Suppressor macrophage treated with lipopolysaccharide for 1 hour (primary cell): Measurements from ENCODE around the gene SEL1L2.

ENCODE experiments used
- DNase-seq, 3 donors: peaks; one replicate each; pipeline ENCODE4 v3.0.0-alpha.2; 2020 to 2022

The SEL1L2 gene

DNA sequence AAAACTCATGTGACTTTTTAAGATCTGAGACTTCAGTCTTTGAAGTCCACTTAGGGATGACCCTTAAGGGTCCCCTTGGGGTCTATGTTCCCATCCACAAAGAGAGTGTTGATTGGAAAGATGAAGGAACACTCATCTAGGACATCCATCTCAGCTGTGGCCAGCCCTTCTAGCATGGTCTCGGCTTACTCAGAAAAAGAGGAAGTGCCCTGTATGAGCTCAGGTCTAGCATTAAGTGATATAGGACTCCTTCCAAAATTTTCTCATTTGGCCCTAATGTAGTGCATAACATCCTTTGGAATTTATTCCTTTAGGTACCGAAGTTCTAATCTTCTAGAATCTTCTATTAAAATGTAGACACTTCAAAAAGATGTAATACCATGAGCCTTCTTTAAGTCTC is 128.2 kb downstream of the SEL1L2 start:
- peak; percentile 55 to 67 (median 62) for DNase-seq

DNA sequence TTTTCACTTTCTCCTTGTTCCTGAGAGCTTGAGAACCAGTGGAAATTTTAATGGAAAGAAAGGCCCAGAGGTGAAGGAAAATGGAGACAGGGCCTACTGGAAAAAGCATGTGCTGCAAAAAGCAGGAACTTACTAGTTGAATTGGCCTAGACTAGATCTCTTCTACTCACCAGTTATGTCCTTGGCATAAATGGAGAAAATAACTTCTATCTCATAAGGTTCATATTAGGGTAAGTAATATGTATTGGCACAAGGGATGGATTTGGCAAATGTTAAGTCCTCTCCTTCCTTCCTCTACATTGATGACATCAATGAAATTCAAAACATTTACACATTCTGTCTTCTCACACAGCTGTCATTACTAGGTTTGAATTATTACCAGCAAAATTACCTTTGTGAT is 131.5 kb downstream of the SEL1L2 start:
- DNase-seq = no peak

- DNase-seq = peak; percentile 26 to 60 (median 45)
These were observed 132.0 kb downstream of the SEL1L2 start for GRCh38 chr20:13858439-13858838.

- no peak for DNase-seq
These were observed 132.5 kb downstream of the SEL1L2 start for GRCh38 chr20:13857961-13858360.

DNA sequence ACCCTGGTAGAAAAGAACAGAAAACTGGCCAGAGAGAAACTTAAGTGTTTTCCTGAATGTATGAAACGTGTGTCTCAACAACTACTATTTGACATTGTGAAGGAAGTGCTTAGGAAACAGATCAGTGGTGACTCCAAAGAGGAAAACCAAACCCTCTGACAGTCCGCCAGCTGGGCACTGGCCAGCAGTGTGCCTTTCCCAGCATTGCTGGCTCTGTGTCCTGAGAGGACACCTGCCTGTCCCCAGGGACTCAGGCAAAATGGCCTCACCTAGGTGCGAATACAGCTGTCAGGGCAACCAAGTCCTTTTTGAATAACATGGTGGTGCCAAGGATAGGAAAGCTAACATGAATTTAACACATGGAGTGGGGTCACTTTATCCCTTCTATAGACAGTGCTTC is 133.1 kb downstream of the SEL1L2 start:
- DNase-seq = peak in 1 of 3 donors; percentile 11

DNA sequence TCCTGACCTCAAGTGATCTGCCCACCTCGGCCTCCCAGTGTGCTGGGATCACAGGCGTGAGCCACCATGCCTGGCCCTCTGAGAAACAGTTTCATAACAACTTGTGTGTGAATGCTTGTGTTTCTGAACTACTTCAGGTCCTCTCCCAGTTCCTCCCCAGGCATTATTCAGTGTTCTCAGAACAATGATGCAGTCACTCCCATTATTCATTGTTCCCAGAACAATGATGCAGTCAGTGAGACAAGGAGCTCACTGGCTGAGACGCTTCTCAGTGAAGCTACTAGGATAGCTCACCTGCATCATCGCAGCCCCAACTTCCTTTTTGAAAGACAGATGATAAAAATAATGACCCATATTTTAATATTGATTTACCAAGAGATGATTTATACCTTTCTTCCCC is 134.1 kb downstream of the SEL1L2 start:
- peak in 1 of 3 donors; percentile 47 for DNase-seq

- DNase-seq = no peak
These were observed 134.8 kb downstream of the SEL1L2 start for GRCh38 chr20:13855613-13856012.

GRCh38 chr20:13852306-13852705 is 138.1 kb downstream of the SEL1L2 start:
- no peak for DNase-seq

DNA sequence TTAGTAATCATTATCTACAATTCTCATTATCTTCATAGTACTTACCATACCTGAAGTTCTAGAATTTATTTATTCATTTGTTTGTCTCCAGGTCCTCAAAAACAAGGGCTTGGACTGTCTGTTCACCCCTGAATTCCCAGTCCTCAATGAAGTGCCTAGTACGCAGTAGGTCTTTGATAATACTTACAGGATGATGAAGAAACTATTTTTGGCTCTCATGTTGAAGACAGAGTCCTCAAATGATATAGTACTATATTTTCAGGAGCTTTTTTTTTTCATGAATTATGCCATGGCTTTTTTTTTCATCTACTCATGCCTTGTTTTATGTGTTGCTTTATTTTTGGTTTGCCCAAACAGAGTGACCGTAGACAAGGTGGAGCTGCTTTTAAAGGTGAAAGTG is 139.1 kb downstream of the SEL1L2 start:
- no peak for DNase-seq

- no peak for DNase-seq
These were observed 146.1 kb downstream of the SEL1L2 start for GRCh38 chr20:13844296-13844695.

GRCh38 chr20:13841206-13841605 is 149.2 kb downstream of the SEL1L2 start:
- no peak for DNase-seq

DNA sequence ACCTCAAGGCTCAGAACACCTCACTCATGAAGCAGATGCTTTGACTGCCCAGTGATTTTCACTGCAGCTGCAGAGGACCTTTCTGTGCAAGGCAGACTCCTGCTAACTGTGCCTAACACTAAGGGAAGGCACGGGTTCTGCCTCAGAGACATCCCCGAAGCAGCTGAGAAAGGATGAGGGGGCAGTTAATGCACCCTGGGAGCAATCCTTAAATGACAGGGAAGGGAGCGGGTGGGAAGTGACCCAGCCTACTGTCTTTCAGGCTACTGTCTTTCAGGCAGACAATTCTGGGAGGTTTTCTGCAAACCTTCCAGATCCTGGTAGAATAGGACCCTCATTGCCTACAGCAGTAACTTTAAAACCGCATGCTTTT is 150.3 kb downstream of the SEL1L2 start:
- no peak for DNase-seq

- no peak for DNase-seq
These were observed 150.9 kb downstream of the SEL1L2 start for GRCh38 chr20:13839421-13840092.

DNA sequence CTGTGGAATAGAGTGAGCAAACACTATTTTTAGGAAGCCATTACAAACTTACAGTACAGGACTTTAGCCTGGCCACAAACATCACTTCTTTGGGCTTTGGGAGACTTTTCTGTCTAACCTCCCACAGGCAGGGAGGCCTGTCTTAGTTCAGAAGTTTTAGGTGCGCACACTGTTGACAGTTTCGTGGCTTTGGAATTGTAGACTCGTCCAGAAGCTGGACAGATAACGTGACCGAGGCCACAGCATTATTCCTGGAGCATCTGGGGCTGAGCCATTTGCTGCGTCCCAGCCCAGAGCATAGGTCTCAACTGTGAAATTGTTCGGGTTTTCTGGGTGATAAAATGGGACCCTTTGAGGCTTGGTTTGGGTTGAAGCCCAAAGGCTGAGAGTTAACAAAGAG is 151.8 kb downstream of the SEL1L2 start:
- DNase-seq = no peak

- DNase-seq = no peak
These were observed 158.9 kb downstream of the SEL1L2 start for GRCh38 chr20:13831476-13831875.

DNA sequence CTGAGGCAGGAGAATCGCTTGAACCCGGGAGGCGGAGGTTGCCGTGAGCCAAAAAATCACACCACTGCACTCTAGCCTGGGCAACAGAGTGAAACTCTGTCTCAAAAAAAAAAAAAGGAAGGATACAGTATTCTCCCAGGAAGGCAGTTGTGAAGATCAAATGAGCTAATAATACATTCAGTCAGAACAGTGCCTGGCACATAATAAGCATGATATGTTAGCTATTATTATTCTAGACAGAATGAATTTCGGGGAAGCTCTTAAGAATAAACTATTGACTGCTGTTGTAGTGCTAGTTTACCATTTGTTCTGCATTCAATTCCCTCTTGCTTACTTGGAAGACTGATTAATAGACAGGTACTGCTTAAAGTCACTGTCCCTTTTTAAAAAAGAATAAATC is 164.9 kb downstream of the SEL1L2 start:
- DNase-seq = no peak

DNA sequence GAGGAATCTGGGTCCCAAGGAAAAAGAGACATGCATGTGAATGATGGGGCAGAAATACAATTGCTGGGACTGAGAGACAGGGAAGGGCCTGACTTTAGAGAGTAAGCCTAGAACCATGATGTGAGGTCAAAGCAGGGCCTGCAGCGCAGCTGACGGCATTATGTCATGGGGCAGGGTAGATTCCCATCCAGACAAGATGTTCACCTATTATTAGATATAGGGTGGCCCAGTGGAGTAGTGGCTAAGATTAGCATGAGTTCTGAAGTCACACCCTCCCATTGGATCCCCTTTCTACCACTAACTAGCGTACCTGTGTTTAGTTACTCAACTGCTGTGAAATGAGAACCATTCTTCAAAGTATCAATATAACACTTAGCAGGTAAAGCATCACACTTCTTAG is 166.0 kb downstream of the SEL1L2 start:
- DNase-seq = no peak

DNA sequence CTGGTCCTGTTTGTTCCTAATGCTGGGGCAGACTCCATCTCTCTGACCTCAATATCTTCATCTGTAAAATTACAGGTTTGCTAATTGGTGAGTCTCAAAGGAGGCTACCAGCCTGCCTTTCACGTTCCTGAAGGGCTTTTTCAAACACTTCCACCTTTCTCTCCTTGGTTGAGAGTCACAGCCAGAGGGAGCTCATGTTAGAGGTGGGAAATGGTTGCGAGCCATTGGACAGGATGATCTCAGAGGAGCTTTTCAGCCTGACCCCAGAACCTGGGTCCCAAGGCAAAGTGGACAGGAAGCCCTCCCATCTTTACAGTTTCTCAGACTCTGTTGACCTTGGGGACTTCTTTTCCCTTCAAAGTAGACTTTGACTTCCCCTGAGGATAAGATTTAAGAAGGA is 168.0 kb downstream of the SEL1L2 start:
- no peak for DNase-seq

DNA sequence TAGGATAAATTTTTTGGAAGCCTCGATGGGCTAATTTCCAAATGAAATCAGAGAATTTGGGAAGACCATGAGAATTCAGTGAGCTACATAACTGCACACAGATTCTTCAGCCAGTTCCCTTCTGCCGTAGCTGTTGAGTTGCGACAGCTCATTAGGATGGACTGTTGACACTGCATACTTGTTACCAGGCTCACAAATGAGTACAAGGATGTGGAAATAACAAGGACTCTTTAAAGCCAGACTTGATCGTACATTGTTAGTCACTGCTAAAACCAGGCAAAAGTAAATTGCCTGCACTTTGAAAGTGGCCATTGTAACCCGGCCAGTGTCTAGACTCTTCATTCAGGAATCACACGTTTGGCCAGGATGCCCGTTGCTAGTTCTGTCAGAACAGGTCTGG is 168.5 kb downstream of the SEL1L2 start:
- peak in 2 of 3 donors; percentile 12 to 30 for DNase-seq

DNA sequence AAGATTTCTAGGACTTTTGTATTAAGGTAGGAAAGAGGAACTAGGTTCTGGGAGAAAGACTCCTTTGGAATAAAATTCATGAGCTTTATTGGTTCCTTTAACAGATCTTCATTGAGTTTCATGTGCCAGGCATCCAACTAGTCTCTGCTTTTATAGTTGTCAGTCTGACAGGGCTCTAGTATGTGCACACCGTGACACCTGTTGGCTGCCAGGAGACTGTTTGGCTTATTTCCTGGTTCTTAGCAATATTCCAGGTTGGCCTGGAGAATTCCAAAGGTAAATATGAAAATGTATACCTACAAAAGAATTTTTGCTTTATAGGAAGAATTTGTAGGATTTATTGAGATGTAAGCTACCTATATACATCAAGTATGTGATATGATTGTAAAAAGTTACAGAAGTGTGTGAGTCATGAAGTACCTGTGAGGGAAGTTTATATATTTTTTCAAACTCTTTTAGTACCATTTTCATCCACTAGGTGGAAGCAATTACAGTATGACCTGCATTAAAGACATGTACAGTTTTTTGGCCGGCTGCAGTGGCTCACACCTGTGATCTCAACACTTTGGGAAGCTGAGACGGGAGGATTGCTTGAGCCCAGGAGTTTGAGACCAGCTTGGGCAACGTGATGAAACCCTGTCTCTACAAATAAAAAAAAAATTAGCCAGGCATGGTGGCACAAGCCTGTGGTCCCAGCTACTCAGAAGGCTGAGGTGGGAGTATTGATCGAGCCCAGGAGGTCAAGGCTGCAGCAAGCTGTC is 170.3 kb downstream of the SEL1L2 start:
- peak; percentile 53 to 70 (median 67) for DNase-seq

DNA sequence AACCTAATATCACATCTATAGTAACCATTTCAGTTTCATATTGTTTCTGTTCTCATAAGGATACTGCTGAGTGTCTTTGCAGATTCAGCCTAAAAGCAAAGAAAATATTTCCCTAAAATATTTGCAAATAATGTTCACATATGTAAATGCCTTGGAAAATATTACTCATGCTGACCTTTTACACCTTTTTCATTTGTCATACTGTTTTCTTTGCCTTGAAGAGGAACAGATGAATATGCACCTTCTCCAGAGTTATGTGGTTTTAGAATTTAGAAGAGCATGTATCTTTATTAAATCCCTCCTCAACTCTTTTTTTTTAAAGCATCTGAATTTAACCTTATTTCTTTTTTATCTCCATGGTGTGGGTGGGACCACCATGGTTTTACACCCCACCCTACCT is 173.1 kb downstream of the SEL1L2 start:
- no peak for DNase-seq

GRCh38 chr20:13816757-13817156 is 173.7 kb downstream of the SEL1L2 start:
- DNase-seq = no peak

GRCh38 chr20:13814672-13815071 is 175.7 kb downstream of the SEL1L2 start:
- no peak for DNase-seq

- no peak for DNase-seq
These were observed 176.5 kb downstream of the SEL1L2 start for GRCh38 chr20:13813910-13814309.

DNA sequence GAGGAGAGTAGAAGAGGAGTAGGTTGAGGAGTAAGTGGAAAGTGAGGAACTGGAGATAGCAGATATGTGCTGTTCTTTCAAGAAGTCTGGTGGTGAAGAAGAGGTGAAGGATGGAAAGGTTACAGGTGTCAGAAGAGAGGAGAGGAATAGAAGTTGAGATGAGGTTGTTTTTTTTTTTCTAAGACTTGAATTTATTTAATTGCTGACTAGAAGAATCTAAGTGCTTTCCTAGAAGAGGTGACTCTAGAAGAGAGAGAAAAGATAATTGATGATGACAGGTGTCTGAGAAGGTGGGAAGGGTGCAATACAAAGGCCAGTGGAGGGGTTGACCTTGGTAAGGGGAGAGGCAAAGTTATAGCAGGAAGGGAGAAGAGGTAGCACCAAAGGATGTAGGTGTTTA is 180.0 kb downstream of the SEL1L2 start:
- DNase-seq = no peak
